CD4-positive, alpha-beta T cell treated with Interleukin-15 for 1 hour (primary cell): ENCODE results near the gene HOXA10.

Experiments used
- DNase-seq: peaks from one replicate; pipeline ENCODE4 v3.0.0-alpha.2; 2020

Gene HOXA10

GRCh38 chr7:27128034-27128433, 46.1 kb downstream of the HOXA10 start:
- DNase-seq = no peak

DNA sequence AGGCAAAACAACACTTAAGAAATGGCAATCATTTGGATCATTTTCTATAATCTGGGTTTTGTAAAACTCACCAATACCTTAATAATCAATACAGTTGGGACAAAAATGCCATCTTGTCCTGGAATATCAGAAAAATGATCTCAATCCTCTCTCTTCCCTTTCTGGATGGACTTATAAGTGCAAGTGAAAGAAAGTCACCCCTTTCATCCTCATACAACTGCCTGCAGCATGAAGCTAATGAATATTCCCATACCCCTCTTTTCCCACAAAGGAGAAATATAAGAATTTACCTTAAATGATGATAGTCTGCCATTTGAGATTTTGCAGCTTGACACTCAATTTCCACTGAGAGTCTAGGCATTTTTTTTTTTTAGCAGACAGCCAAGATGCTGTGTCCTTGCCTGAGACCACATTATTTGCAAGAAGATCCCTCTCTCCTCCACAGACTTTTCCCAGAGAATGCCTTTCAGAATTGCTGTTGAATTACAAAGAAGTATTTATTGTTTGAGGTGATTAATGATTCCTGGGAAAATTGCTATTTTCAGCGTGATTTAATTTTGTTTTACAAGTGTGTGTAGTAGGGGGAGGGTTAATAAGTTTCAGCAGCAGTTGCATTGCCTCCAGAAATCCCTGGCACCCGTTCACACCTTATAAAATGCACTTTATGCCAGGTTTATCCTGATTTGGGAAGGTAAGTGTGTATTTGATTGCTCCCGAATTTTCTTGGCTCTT, 47.4 kb downstream of the HOXA10 start:
- no peak for DNase-seq

DNA sequence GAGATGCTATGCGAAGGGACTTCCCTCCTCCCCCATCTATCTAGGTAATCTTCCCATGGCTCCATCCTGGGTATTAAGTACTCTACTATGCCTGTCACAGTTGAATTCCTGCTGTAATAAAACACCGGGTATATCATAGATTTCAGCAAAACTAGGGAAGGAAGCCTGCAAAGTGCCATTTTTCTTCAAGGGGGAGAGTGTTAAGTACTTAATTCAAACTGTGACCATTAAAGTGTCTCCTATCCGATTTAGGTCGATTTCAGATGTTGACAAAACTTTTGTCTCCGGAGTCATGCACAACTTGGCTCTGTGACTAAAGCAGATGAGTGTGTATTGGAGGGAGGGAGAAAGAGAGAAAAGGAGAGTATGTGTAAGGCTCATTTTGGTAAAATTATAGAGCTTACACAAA, 48.1 kb downstream of the HOXA10 start:
- DNase-seq = no peak

GRCh38 chr7:27124902-27125689, 49.0 kb downstream of the HOXA10 start:
- DNase-seq = no peak

GRCh38 chr7:27124096-27124901, 49.8 kb downstream of the HOXA10 start:
- DNase-seq = no peak

GRCh38 chr7:27123477-27124053, 50.6 kb downstream of the HOXA10 start:
- no peak for DNase-seq

DNA sequence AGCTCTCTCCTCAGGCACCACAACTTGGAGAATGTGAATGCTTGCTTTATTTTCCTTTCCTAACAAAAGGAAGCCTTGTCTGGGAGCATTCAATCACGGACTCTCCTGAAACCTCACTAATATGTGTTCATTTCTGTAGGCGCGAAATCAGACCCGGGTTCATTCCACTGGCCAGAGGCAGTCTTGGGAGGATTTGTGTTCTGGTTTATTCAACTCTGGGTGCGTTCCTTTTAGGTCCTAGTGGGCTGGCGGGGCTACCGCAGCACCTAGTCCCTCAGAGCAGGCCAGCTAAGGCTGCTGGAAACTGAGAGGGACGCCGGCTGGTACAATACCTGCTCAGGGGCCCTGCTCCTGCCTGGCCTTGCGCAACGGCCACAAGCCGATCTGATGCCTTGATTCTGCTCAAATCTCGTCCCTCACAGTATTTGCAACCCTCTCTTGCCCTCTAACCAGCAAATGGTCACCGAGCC, 51.1 kb downstream of the HOXA10 start:
- DNase-seq = no peak

GRCh38 chr7:27122077-27122910, 51.8 kb downstream of the HOXA10 start:
- no peak for DNase-seq

DNA sequence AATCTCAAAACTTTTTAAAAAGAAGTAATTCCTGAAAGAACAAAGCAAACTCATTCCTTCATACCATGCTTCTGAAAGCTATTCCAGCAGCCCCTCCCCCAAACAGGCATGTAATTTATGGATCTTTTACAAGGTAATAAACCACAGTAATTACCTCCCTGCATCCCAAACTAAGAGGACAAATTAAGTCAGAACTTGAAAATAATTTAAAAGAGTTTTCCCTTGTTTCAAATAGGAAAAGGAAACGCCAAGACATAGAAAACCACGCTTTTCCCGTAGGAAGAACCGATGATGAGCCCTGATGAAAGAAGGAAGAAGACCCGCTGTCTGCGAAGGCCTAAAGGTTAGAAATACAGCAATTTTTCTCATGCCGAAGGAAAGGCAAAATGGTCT, 52.4 kb downstream of the HOXA10 start:
- no peak for DNase-seq
